ENCODE measurements around the gene PTPRD. TPM values are rescaled to one million over a fixed set of nuclear protein-coding genes. Genes with fewer than 3 reads are reported as not detected.
A peak's percentile ranks its signal among the peaks of the same experiment; 100 is the strongest.

PTPRD gene
- total RNA-seq, 1 donor from 2014 or later, result 197 TPM

DNA sequence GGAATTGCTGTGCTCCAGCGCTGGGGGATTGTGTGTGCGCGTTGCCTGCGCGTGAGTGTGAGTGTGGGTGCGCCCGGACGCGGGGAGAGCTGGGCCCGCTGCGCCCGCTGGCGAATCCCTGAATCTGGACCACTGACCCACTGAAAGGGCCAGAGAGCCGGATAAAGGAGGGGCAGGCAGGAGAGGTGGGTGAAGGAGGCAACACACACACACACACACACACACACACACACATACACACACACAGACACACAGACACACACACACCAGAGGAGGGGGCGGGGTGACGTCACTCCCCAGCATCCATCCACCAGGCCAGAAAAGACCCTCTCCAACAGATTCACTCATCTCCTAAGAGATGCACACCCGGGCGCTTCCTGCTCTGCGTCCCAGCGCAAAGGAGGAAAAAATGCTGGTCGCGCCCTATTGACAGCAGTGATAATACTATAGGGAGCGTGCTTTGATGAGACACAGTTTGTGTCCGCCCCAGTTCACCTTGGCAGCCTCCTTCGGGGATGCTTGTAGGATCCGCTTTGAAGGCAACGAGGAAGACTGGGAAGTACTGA is 1754.1 kb downstream of the PTPRD start:
- H3K27me3 Mint-ChIP-seq, result peaks cover 50% of the 10 kb centered on the region
- peaks cover 32% of the 10 kb centered on the region for H3K4me1 Mint-ChIP-seq (ENCODE audit: unreplicated experiment)
- peak overlapping the region; percentile 83 for H3K27ac Mint-ChIP-seq
- peak overlapping the region; percentile 90 for H3K4me3 Mint-ChIP-seq
- peak; percentile 68 for DNase-seq (ENCODE audit: extremely low spot score, unreplicated experiment)
- H3K36me3 Mint-ChIP-seq, result no peaks in the 10 kb centered on the region
- no peaks in the 10 kb centered on the region for H3K9me3 Mint-ChIP-seq
- TF ChIP-seq, protein P1, sequence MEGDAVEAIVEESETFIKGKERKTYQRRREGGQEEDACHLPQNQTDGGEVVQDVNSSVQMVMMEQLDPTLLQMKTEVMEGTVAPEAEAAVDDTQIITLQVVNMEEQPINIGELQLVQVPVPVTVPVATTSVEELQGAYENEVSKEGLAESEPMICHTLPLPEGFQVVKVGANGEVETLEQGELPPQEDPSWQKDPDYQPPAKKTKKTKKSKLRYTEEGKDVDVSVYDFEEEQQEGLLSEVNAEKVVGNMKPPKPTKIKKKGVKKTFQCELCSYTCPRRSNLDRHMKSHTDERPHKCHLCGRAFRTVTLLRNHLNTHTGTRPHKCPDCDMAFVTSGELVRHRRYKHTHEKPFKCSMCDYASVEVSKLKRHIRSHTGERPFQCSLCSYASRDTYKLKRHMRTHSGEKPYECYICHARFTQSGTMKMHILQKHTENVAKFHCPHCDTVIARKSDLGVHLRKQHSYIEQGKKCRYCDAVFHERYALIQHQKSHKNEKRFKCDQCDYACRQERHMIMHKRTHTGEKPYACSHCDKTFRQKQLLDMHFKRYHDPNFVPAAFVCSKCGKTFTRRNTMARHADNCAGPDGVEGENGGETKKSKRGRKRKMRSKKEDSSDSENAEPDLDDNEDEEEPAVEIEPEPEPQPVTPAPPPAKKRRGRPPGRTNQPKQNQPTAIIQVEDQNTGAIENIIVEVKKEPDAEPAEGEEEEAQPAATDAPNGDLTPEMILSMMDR (conservative IDR thresholded peaks at IDR 0.05), result no peak

DNA sequence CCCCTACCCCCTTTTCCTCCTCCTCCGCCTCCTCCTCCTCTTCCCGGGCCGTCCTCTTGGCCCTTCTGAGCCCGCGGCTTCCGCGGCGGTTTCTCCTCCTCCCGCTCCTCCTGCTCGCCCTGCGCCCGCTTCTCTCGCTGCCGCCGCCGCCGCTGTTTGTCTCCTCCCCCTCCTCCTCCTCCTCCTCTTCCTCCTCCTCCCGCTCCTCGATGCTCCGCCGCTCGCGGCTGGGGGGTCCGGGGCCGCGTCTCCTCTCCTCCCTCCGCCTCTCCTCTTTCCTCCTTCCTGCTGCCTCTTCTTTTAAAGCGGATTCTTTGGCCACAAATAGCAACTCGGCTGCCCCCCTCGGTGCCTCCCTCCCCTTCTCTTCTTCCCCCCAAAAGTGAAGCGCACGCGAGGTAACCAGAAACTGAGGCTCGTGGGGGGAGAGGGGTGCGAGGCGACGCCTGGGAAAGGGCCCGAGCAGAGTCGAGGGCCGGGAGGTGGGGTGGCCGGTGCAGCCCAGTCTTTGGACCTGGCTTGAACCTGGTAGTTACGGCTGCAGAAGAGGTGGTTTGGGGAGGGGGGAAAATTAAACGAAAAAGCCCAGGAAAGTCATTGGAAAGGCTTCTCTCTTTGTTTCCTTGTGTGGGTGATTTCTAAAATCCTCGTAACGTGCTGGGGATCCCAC is 1754.7 kb downstream of the PTPRD start:
- TF ChIP-seq, protein P1 (conservative IDR thresholded peaks at IDR 0.05), result no peak
- H3K4me3 Mint-ChIP-seq, result peak overlapping the region; percentile 90
- H3K27me3 Mint-ChIP-seq, result peaks cover 50% of the 10 kb centered on the region
- DNase-seq (ENCODE audit: extremely low spot score, unreplicated experiment), result no peak
- peaks cover 33% of the 10 kb centered on the region for H3K4me1 Mint-ChIP-seq (ENCODE audit: unreplicated experiment)
- peak overlapping the region; percentile 83 for H3K27ac Mint-ChIP-seq
- no peaks in the 10 kb centered on the region for H3K9me3 Mint-ChIP-seq
- H3K36me3 Mint-ChIP-seq, result no peaks in the 10 kb centered on the region

DNA sequence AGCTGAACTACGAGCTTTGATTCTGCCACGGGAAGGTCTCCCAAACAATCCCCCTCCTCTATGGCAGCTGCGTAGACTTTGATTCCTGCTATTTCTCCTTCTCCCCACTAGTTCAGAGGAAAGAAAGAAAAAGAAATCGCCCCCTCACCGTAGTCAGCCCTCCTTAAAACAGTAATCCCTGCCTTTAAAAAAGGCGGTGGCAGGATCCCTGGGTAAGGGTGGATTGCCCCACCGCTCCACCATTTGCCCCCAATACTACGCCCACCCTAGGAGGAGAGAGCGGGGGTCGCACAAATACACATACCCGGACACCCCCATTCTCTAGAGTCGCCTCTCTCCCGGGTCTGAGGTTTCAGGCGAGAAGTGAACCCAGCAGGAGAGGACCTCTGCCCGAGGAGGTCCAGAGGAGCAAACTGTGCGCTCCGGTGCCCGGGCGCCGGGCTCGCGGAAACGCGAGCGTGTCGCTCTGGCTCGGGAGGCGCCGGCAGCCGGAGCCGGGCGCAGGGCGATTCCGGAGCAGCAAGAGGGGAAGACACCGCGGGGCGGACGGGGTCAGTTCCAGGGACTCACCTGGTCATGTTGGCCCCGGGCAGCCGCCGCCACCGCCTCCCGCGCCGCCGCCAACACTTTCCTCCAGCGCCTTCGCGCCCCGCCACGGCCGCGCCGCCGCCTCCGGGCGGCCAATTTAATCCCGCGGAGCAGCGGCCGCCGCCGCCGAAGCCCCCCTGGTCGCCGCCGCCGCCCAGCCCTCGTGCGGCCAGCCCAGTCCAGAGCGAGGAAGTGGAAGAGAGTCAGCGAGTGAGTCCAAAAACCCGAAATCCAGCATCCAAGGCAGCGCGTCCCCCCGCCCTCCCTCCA is 1755.5 kb downstream of the PTPRD start:
- TF ChIP-seq, protein P1 (conservative IDR thresholded peaks at IDR 0.05), result peak; percentile 60
- H3K36me3 Mint-ChIP-seq, result no peaks in the 10 kb centered on the region
- no peaks in the 10 kb centered on the region for H3K9me3 Mint-ChIP-seq
- peaks cover 34% of the 10 kb centered on the region for H3K4me1 Mint-ChIP-seq (ENCODE audit: unreplicated experiment)
- DNase-seq (ENCODE audit: extremely low spot score, unreplicated experiment), result peak; percentile 81
- peaks cover 50% of the 10 kb centered on the region for H3K27me3 Mint-ChIP-seq
- H3K27ac Mint-ChIP-seq, result peak overlapping the region; percentile 75
- H3K4me3 Mint-ChIP-seq, result peak overlapping the region; percentile 90

DNA sequence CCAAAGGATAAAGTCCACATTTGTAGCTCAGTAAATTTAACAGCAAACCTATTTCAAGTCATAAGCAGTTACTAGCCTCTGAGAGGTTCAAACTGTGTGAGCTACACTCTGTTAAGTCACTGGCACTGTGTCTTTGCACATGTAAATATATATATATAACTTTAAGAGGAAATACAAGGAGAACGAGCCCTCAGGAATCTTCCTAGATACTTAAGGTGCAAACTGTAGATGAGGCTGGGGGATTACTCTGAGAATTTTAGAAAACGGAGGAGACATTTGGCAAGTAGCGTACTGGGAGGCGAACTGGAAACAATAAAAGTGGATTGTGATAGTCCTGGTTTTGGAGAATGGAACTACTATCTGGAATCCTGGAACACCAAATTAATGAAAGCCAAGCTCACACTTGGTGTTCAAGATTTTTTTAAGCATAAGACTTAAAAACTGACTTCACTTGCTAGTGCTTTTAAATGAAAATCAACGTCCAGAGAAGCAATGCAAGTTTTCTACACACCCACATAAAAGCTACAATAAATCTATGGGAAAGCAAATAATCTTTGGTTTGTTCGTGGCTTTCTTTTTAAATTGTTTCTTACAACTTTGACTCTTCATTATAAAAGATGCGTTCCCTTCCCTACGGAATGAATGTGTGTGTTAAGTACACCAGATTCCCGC is 1756.3 kb downstream of the PTPRD start:
- TF ChIP-seq, protein P1 (conservative IDR thresholded peaks at IDR 0.05), result no peak
- Mint-ChIP-seq H3K27me3 (peaks cover 50% of the 10 kb centered on the region), H3K4me1 (ENCODE audit: unreplicated experiment) (peaks cover 34% of the 10 kb centered on the region), H3K9me3 (no peaks in the 10 kb centered on the region), H3K27ac (peak overlapping the region; percentile 75), H3K4me3 (peak overlapping the region; percentile 89), H3K36me3 (no peaks in the 10 kb centered on the region)
- no peak for DNase-seq (ENCODE audit: extremely low spot score, unreplicated experiment)

DNA sequence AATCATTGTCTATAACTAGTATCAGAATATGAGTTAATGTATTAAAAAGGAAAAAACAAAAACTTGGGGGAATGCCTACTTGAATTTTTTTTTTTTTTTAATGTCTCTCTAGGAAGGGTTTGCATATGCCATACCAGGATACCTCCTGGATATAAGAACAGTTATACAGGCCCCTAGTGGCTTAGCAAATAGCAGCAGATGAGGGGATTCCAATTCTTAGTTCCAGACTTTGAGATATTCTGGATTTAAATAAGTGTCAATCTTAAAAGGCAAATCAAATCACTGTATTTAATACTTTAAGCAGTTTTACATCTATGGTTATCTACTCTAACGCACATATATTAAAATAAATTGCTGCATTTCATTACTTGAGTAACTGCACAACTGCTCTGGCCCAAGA is 1757.8 kb downstream of the PTPRD start:
- no peak for DNase-seq (ENCODE audit: extremely low spot score, unreplicated experiment)

More for the DNA sequence above, 1757.8 kb downstream of the PTPRD start:
- peaks cover 43% of the 10 kb centered on the region for H3K27me3 Mint-ChIP-seq
- peaks cover 42% of the 10 kb centered on the region for H3K4me1 Mint-ChIP-seq (ENCODE audit: unreplicated experiment)
- no peaks in the 10 kb centered on the region for H3K36me3 Mint-ChIP-seq
- no peaks in the 10 kb centered on the region for H3K9me3 Mint-ChIP-seq
- no peak overlapping the region for H3K27ac Mint-ChIP-seq
- peak overlapping the region; percentile 89 for H3K4me3 Mint-ChIP-seq
- TF ChIP-seq, protein P1 (conservative IDR thresholded peaks at IDR 0.05), result peak; percentile 79
